Loucy (cell line): ENCODE measurements around the gene ADIRF.

Experiments used
- EZH2phosphoT487 ChIP-seq: fragments of 200-600 bp; IDR thresholded peaks from 2 replicates; pipeline ENCODE4 v1.6.1; 2018; ENCODE audit warnings: antibody characterized with exemption, mild to moderate bottlenecking, moderate library complexity, borderline replicate concordance
- TF ChIP-seq, protein P1 (sequence below): fragments of 200-600 bp; sonication (generic); conservative IDR thresholded peaks from 2 replicates; pipeline ENCODE4 v1.5.1; 2014; ENCODE audit warnings: mild to moderate bottlenecking, antibody characterized with exemption, low read length

DNA sequence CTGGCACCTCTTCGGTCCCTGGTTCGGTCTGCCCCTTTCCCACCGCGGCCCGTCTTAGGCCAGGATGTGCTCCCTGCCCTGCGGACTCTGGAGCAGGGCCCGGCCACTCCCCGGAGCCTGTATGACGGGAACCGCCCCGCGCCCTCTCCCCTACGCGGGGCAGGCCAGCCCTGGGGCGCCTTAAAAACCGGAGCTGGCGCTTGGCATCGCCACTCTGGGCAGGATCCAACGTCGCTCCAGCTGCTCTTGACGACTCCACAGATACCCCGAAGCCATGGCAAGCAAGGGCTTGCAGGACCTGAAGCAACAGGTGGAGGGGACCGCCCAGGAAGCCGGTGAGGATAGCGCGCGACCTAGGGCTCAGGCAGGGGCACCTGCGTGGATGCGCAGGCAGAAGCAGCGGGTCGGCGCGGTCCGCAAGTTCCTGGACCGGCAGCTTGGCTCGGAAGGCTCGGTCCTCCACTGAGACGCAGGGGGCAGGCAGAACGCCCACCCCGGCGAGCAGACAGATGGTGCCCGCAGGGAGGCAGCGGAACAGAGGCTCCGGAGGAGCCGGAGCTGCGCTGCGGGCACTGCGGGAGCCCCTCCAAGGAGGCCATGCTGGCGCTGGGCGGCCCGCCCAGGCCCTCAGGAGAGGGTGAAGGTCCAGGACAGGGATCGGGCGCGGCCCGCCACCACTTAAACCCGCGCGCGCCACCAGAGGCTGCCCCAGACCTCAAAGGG, at the start of gene ADIRF:
- TF ChIP-seq, protein P1, sequence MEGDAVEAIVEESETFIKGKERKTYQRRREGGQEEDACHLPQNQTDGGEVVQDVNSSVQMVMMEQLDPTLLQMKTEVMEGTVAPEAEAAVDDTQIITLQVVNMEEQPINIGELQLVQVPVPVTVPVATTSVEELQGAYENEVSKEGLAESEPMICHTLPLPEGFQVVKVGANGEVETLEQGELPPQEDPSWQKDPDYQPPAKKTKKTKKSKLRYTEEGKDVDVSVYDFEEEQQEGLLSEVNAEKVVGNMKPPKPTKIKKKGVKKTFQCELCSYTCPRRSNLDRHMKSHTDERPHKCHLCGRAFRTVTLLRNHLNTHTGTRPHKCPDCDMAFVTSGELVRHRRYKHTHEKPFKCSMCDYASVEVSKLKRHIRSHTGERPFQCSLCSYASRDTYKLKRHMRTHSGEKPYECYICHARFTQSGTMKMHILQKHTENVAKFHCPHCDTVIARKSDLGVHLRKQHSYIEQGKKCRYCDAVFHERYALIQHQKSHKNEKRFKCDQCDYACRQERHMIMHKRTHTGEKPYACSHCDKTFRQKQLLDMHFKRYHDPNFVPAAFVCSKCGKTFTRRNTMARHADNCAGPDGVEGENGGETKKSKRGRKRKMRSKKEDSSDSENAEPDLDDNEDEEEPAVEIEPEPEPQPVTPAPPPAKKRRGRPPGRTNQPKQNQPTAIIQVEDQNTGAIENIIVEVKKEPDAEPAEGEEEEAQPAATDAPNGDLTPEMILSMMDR = no peak
- no peak for TF ChIP-seq EZH2phosphoT487
